H1 (cell line): ENCODE data around the gene KCNK2. TPM values are rescaled to one million over a fixed set of nuclear protein-coding genes. Genes with fewer than 3 reads are reported as not detected.

Experiments used
- CTCF ChIA-PET: fragments of 300-600 bp; sonication (Branson Sonifier 250); formaldehyde crosslinking; loops from one replicate; lab custom pipeline; 2021; ENCODE audit not compliant: partially characterized antibody; lab: Charles Lee
- POLR2A ChIA-PET: fragments of 300-600 bp; sonication (Branson Sonifier 250); formaldehyde crosslinking; loops from one replicate; lab custom pipeline; 2021; ENCODE audit warnings: inconsistent platforms; ENCODE audit not compliant: partially characterized antibody; lab: Charles Lee
- DNase-seq, 2 experiments: peaks; one replicate each; pipeline versions ENCODE4 v3.0.0 to v3.0.0-alpha.2; 2010 to 2022; ENCODE audit warnings: low spot score in 2 of 2, low read depth in 1 of 2, mixed read lengths in 1 of 2
- FAIRE-seq: peaks from 2 replicates; lab custom pipeline; 2011; peaks lifted over from hg19 to GRCh38; lab: Jason Lieb, UNC
- H2AFZ ChIP-seq: 2 replicates; pipeline ENCODE4 v1.8.1; 2012; ENCODE audit warnings: low read length, inconsistent platforms
- H2AK5ac ChIP-seq: 2 replicates; pipeline ENCODE4 v1.6.1; 2013; ENCODE audit warnings: low read depth, low read length
- H2BK120ac ChIP-seq: replicated peaks from 2 replicates; pipeline ENCODE3; 2013; ENCODE audit warnings: low read depth, low read length, inconsistent platforms
- H2BK12ac ChIP-seq: 2 replicates; pipeline ENCODE4 v1.6.1; 2013; ENCODE audit warnings: low read depth, low read length
- H2BK15ac ChIP-seq: 2 replicates; pipeline ENCODE4 v1.6.1; 2013; ENCODE audit warnings: low read length
- H2BK20ac ChIP-seq: 2 replicates; pipeline ENCODE4 v1.6.1; 2013; ENCODE audit warnings: low read length
- H2BK5ac ChIP-seq: 2 replicates; pipeline ENCODE4 v1.6.1; 2013; ENCODE audit warnings: low read depth, low read length
- H3K14ac ChIP-seq: 2 replicates; pipeline ENCODE4 v1.6.1; 2013; ENCODE audit warnings: inconsistent platforms; ENCODE audit not compliant: insufficient read length
- H3K18ac ChIP-seq: 2 replicates; pipeline ENCODE4 v1.6.1; 2013; ENCODE audit warnings: low read length; ENCODE audit errors: extremely low read depth
- H3K23ac ChIP-seq: 2 replicates; pipeline ENCODE4 v1.6.1; 2013; ENCODE audit warnings: inconsistent platforms; ENCODE audit not compliant: insufficient read length
- H3K23me2 ChIP-seq: 2 replicates; pipeline ENCODE4 v1.6.1; 2013; ENCODE audit warnings: low read depth, low read length
- H3K27ac ChIP-seq: 2 replicates; pipeline ENCODE4 v1.6.1; 2011; ENCODE audit warnings: low read depth, low read length, inconsistent platforms
- H3K27me3 ChIP-seq, 4 experiments: replicated peaks in 1 of 4; 1 replicate in 1 of 4; 2 replicates in 3 of 4; pipeline versions ENCODE4 v1.6.1 to v1.8.1; 2011 to 2013; ENCODE audit warnings: low read length in 3 of 4, mild to moderate bottlenecking in 3 of 4, inconsistent platforms in 2 of 4, mixed read lengths in 2 of 4, moderate library complexity in 1 of 4; ENCODE audit not compliant: control insufficient read depth in 3 of 4, insufficient read depth in 3 of 4; ENCODE audit errors: extremely low read depth in 1 of 4
- H3K36me3 ChIP-seq, 4 experiments: 2 replicates each; pipeline versions ENCODE4 v1.6.1 to v1.8.1; 2011 to 2013; ENCODE audit warnings: mild to moderate bottlenecking in 4 of 4, low read length in 3 of 4, moderate library complexity in 2 of 4, control low read depth in 1 of 4, inconsistent platforms in 1 of 4; ENCODE audit not compliant: insufficient read depth in 4 of 4, control insufficient read depth in 2 of 4
- H3K4ac ChIP-seq: replicated peaks from 2 replicates; pipeline ENCODE3; 2013; ENCODE audit warnings: low read length, low read depth, mixed read lengths, inconsistent platforms; ENCODE audit not compliant: insufficient read length
- H3K4me1 ChIP-seq, 4 experiments: replicated peaks in 1 of 4; 1 replicate in 1 of 4; 2 replicates in 3 of 4; pipeline versions ENCODE4 v1.6.1 to v1.8.1; 2011 to 2013; ENCODE audit warnings: low read length in 3 of 4, inconsistent platforms in 2 of 4, mixed read lengths in 1 of 4; ENCODE audit not compliant: insufficient read depth in 4 of 4, control insufficient read depth in 3 of 4
- H3K4me2 ChIP-seq, 2 experiments: 2 replicates each; pipeline versions ENCODE4 v1.6.1 to v1.8.1; 2011 to 2013; ENCODE audit warnings: low read depth in 2 of 2, low read length in 2 of 2, control low read depth in 1 of 2, inconsistent platforms in 1 of 2, mild to moderate bottlenecking in 1 of 2; ENCODE audit not compliant: insufficient read depth in 1 of 2
- H3K4me3 ChIP-seq, 4 experiments: fragments of 200-600, 300-600 bp in 1 of 4; sonication (generic), shearing (Covaris generic), sonication (Bioruptor Twin) in 1 of 4; 2 replicates each; pipeline versions ENCODE4 v1.5.1 to v1.8.1; 2011 to 2016; ENCODE audit warnings: low read length in 4 of 4, low read depth in 3 of 4, control low read depth in 2 of 4, inconsistent platforms in 2 of 4, mild to moderate bottlenecking in 2 of 4, mixed read lengths in 1 of 4, moderate library complexity in 1 of 4; ENCODE audit not compliant: insufficient read depth in 2 of 4; ENCODE audit errors: extremely low read depth in 1 of 4
- H3K56ac ChIP-seq: replicated peaks from 2 replicates; pipeline ENCODE3; 2013; ENCODE audit warnings: low read depth, mild to moderate bottlenecking, mixed read lengths, low read length, inconsistent platforms; ENCODE audit not compliant: insufficient read length
- H3K79me1 ChIP-seq: 2 replicates; pipeline ENCODE4 v1.6.1; 2013; ENCODE audit warnings: low read depth, low read length, control low read depth
- H3K79me2 ChIP-seq, 2 experiments: 2 replicates each; pipeline versions ENCODE4 v1.6.1 to v1.8.1; 2012 to 2013; ENCODE audit warnings: low read length in 2 of 2, mild to moderate bottlenecking in 2 of 2, inconsistent platforms in 1 of 2; ENCODE audit not compliant: insufficient read depth in 2 of 2, control insufficient read depth in 1 of 2
- H3K9ac ChIP-seq, 4 experiments: replicated peaks in 1 of 4; 1 replicate in 1 of 4; 2 replicates in 3 of 4; pipeline versions ENCODE4 v1.6.1 to v1.8.1; 2011 to 2013; ENCODE audit warnings: low read depth in 3 of 4, low read length in 3 of 4, control low read depth in 2 of 4, mild to moderate bottlenecking in 2 of 4, moderate library complexity in 2 of 4, inconsistent platforms in 1 of 4; ENCODE audit errors: extremely low read depth in 1 of 4
- H3K9me3 ChIP-seq, 2 experiments: 2 replicates each; pipeline versions ENCODE4 v1.6.1 to v1.8.1; 2012 to 2013; ENCODE audit warnings: mild to moderate bottlenecking in 2 of 2, moderate library complexity in 2 of 2, control low read depth in 1 of 2, inconsistent platforms in 1 of 2, low read depth in 1 of 2, low read length in 1 of 2, mixed read lengths in 1 of 2; ENCODE audit not compliant: insufficient read depth in 2 of 2
- H4K20me1 ChIP-seq, 2 experiments: replicated peaks in 1 of 2; 2 replicates each; pipeline versions ENCODE3 to v1.8.1; 2011 to 2013; ENCODE audit warnings: inconsistent platforms in 2 of 2, low read length in 2 of 2, mild to moderate bottlenecking in 1 of 2; ENCODE audit not compliant: insufficient read depth in 2 of 2, control insufficient read depth in 1 of 2
- H4K5ac ChIP-seq: 2 replicates; pipeline ENCODE4 v1.6.1; 2013; ENCODE audit warnings: low read length, low read depth, mixed read lengths, inconsistent platforms; ENCODE audit not compliant: insufficient read length
- H4K8ac ChIP-seq: 2 replicates; pipeline ENCODE4 v1.8.0; 2013; ENCODE audit warnings: mild to moderate bottlenecking, moderate library complexity, low read length, inconsistent platforms; ENCODE audit not compliant: insufficient read depth; ENCODE audit errors: extremely low read depth
- H4K91ac ChIP-seq: replicated peaks from 2 replicates; pipeline ENCODE3; 2013; ENCODE audit warnings: low read length, mixed read lengths, inconsistent platforms; ENCODE audit not compliant: insufficient read length
- EGR1 ChIP-seq: IDR thresholded peaks from 2 replicates; pipeline ENCODE4 v1.6.1; 2011; ENCODE audit warnings: low read depth, low read length, borderline replicate concordance
- EZH2 ChIP-seq: fragments of 200-600 bp; sonication (generic); IDR thresholded peaks from 2 replicates; pipeline ENCODE4 v1.7.1; 2012; ENCODE audit warnings: low read depth, mild to moderate bottlenecking, moderate library complexity, low read length, inconsistent platforms; ENCODE audit not compliant: severe bottlenecking
- NRF1 ChIP-seq: IDR thresholded peaks from 2 replicates; pipeline ENCODE4 v1.6.1; 2011; ENCODE audit warnings: mild to moderate bottlenecking, low read depth, low read length, improper control_type of control experiment
- POU5F1 ChIP-seq: IDR thresholded peaks from 2 replicates; pipeline ENCODE4 v1.6.1; 2011; ENCODE audit warnings: low read depth, mild to moderate bottlenecking, low read length, moderate library complexity
- SUZ12 ChIP-seq: fragments of 200-600 bp; sonication (generic); IDR thresholded peaks from 2 replicates; pipeline ENCODE4 v1.6.1; 2012; ENCODE audit warnings: mild to moderate bottlenecking, inconsistent platforms, low read length, moderate library complexity, mixed read lengths
- TAF1 ChIP-seq: IDR thresholded peaks from 2 replicates; pipeline ENCODE4 v1.6.1; 2011; ENCODE audit warnings: mild to moderate bottlenecking, low read depth, low read length
- TCF12 ChIP-seq: IDR thresholded peaks from 2 replicates; pipeline ENCODE4 v1.6.1; 2011; ENCODE audit warnings: low read depth, mild to moderate bottlenecking, low read length
- ZNF274 ChIP-seq: IDR thresholded peaks from 2 replicates; pipeline ENCODE4 v1.7.0; 2012; ENCODE audit warnings: low read length, borderline replicate concordance; ENCODE audit errors: extremely low read depth
- WGBS, 2 experiments: shearing (Covaris generic) in 1 of 2; methylation state at CpG; one replicate each; pipeline versions ENCODE4 v1.1.6 to v1.1.7; 2013 to 2015; ENCODE audit warnings: low lambda C conversion rate in 2 of 2, mixed read lengths in 2 of 2, inconsistent platforms in 1 of 2, low coverage in 1 of 2, missing lambda C conversion rate in 1 of 2; ENCODE audit not compliant: insufficient replicate concordance in 2 of 2, insufficient coverage in 1 of 2, insufficient read length in 1 of 2; ENCODE audit errors: extremely low coverage in 1 of 2, missing lambda C conversion rate in 1 of 2; 5-methylcytosine and 5-hydroxymethylcytosine counted together
- polyA plus RNA-seq, 7 experiments: library from polyadenylated mRNA; depleted of rRNA in 3 of 7; stranded (reverse) in 5 of 7; unstranded in 2 of 7; fragments of >200 nt in 5 of 7; fragments of 200-250 nt in 2 of 7; gene quantifications; 1 replicate in 5 of 7; 2 replicates in 1 of 7; 4 replicates in 1 of 7; pipeline versions ENCODE4 v1.2.1 to v1.2.3, GENCODE V29; 2011 to 2013; ENCODE audit warnings: missing spikeins in 2 of 7, mixed read lengths in 2 of 7
- total RNA-seq: library from RNA; stranded (reverse); fragmentation: NEBNext Ultra II Directional; extraction: Animal tissue kit (Norgen Biotek cat#: 25700); gene quantifications from 2 replicates; pipeline ENCODE4 v1.2.1, GENCODE V29; 2021
- TF ChIP-seq, protein P1 (sequence below): IDR thresholded peaks from 2 replicates; pipeline ENCODE4 v1.6.1; 2011; ENCODE audit warnings: low read depth, mild to moderate bottlenecking, low read length; ENCODE audit not compliant: insufficient read depth

Gene KCNK2
- total and polyA plus RNA-seq, 2 of the 8 experiments (the other 6 are each of a cell fraction or from before 2014, with no cell fraction given): 0.59 to 1.2 TPM

- no peak overlapping the region for H2BK15ac ChIP-seq
- H3K23me2 ChIP-seq: no peaks in the 10 kb centered on the region
- H3K27ac ChIP-seq: no peak overlapping the region
- POLR2A ChIA-PET: no interaction called here
- no peak overlapping the region for H4K5ac ChIP-seq
- no peak overlapping the region for H2AFZ ChIP-seq
- H3K4me3 ChIP-seq: no peak overlapping the region
- no peak overlapping the region for H3K4me2 ChIP-seq
- H4K8ac ChIP-seq: no peak overlapping the region
- no peaks in the 10 kb centered on the region for H3K36me3 ChIP-seq
- no peaks in the 10 kb centered on the region for H3K4me1 ChIP-seq
- WGBS, 2 experiments: 91% methylated on average over 4 of the region's 4 CpGs; no CpG with 5 or more reads in 1 of the 2 experiments
- H3K79me2 ChIP-seq: no peaks in the 10 kb centered on the region
- H3K14ac ChIP-seq: no peak overlapping the region
- CTCF ChIA-PET: no interaction called here
- no peaks in the 10 kb centered on the region for H4K20me1 ChIP-seq
- H2AK5ac ChIP-seq: no peak overlapping the region
- FAIRE-seq (no peak), DNase-seq (no peak)
- H3K4ac ChIP-seq: no peak overlapping the region
- H3K9ac ChIP-seq: no peak overlapping the region
- no peaks in the 10 kb centered on the region for H3K9me3 ChIP-seq
- no peak overlapping the region for H2BK20ac ChIP-seq
- H4K91ac ChIP-seq: no peak overlapping the region
- peaks cover 0 to 1% (median 0%) of the 10 kb centered on the region in 4 experiments; a peak in 1 of 7 replicates for H3K27me3 ChIP-seq
- H2BK120ac ChIP-seq: no peak overlapping the region
- H2BK12ac ChIP-seq: no peak overlapping the region
- H3K23ac ChIP-seq: no peak overlapping the region
- TF ChIP-seq POU5F1: no peak
- TF ChIP-seq EZH2: no peak
- no peak for TF ChIP-seq NRF1
- TF ChIP-seq, protein P1, sequence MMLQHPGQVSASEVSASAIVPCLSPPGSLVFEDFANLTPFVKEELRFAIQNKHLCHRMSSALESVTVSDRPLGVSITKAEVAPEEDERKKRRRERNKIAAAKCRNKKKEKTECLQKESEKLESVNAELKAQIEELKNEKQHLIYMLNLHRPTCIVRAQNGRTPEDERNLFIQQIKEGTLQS: no peak
- no peak for TF ChIP-seq TCF12
- TF ChIP-seq TAF1: no peak
- TF ChIP-seq SUZ12: no peak
- TF ChIP-seq EGR1: no peak
- no peak for TF ChIP-seq ZNF274
- no peak overlapping the region for H2BK5ac ChIP-seq
- no peaks in the 10 kb centered on the region for H3K79me1 ChIP-seq
- no peak overlapping the region for H3K56ac ChIP-seq
- H3K18ac ChIP-seq: no peak overlapping the region
These were observed 168.9 kb downstream of the KCNK2 start for GRCh38 chr1:215251428-215251827.
